GM06990 (cell line): ENCODE measurements around the gene TOM1L2.

Experiments
- DNase-seq: peaks from one replicate; pipeline ENCODE4 v3.0.0-alpha.2; 2011; ENCODE audit not compliant: insufficient read length; ENCODE audit errors: extremely low read depth
- H3K27me3 ChIP-seq: replicated peaks from 2 replicates; pipeline ENCODE4 v1.6.0; 2011; ENCODE audit warnings: low read length; ENCODE audit not compliant: control insufficient read depth, insufficient read depth
- H3K36me3 ChIP-seq: 2 replicates; pipeline ENCODE4 v1.5.1; 2011; ENCODE audit warnings: low read length; ENCODE audit not compliant: control insufficient read depth, insufficient read depth
- H3K4me3 ChIP-seq: replicated peaks from 2 replicates; pipeline ENCODE4 v1.5.1; 2011; ENCODE audit warnings: low read depth, mild to moderate bottlenecking, control low read depth, low read length
- CTCF ChIP-seq: IDR thresholded peaks from 2 replicates; pipeline ENCODE4 v1.5.1; 2011; ENCODE audit warnings: low read length, control low read depth, mild to moderate bottlenecking, inconsistent platforms; ENCODE audit not compliant: insufficient read depth, poor library complexity, severe bottlenecking

Gene TOM1L2

GRCh38 chr17:17826342-17826713 lies 145.9 kb downstream of the TOM1L2 start:
- peaks cover 1% of the 10 kb centered on the region; the same call in 1 of the 2 replicates for H3K36me3 ChIP-seq
- DNase-seq = no peak
- H3K4me3 ChIP-seq = no peak overlapping the region

GRCh38 chr17:17824783-17825614 lies 147.2 kb downstream of the TOM1L2 start:
- no peak for DNase-seq
- Histone ChIP-seq H3K27me3 (no peaks in the 10 kb centered on the region), H3K36me3 (peaks cover 3% of the 10 kb centered on the region; the same call in 1 of the 2 replicates), H3K4me3 (no peak overlapping the region)
- no peak for TF ChIP-seq CTCF

More at GRCh38 chr17:17826342-17826713, 145.9 kb downstream of the TOM1L2 start:
- no peaks in the 10 kb centered on the region for H3K27me3 ChIP-seq
- no peak for TF ChIP-seq CTCF

DNA sequence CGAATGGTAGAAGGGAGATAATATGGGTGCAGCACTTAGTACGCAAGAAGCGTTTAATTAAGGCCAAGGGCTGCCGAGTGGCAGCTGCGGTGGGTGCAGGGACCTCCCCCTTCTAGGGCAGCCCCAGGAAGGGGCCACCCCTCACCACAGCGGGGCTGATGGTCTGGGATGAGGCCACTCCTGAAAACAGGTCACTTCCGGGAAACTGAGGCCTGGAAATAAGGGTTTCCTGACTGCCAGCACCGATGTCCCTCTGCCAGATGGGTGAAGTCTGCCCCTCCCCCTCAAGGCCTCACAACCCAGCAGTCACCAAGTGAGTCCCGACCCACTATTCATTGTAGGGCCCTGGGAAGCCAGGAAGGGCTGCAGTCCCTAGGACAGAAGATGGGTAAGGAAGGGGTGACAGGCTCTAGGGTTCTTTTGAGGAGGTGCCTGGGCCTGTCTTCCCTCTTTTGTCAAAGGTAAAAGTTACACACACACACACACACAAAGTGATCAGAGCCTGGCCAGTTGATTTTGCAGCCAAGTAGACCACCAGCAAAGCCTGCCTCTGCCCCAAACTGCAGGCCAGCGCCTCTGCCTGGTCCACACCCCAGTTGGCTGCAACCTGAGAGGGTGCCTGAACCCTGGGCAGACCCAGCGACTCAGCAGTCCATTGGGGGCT lies 147.9 kb downstream of the TOM1L2 start:
- Histone ChIP-seq H3K27me3 (no peaks in the 10 kb centered on the region), H3K36me3 (peaks cover 3% of the 10 kb centered on the region; the same call in 1 of the 2 replicates), H3K4me3 (peak overlapping the region; percentile 50)
- DNase-seq = no peak
- no peak for TF ChIP-seq CTCF

DNA sequence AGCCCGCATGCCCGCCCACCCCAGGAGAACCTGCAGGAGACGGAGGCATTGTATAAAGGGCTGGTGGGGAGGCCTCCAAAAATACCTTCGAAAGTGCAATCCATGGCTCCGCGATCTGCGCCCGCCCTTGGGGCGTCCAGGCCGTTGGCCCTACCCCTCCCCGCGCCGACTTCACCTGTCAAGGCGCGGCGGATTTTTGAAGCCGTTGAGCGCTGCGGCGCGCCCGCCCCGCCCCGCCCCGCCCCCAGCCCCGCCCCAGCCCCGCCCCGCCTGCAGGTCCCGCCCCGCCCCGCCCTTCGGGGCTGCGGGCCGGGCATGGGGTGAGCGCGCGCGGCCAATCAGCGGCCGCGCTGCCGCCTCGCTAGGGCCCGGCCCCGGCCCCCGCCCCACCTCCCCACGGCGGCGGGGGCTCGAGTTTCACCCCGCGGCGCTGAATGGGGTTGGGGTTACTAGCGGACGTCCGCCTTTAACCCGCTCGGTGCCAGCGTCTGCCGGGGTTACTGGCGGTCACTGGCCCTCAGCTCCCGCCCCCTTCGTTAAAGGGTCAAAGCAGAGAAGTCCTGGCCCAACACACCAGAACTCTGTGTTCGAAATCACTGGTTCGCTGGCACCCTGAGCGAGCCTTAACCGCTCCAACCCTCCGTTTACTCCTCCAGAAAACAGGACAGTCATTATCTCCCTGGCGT lies 148.6 kb downstream of the TOM1L2 start:
- TF ChIP-seq CTCF = no peak
- Histone ChIP-seq H3K4me3 (peak overlapping the region; percentile 50), H3K36me3 (peaks cover 4% of the 10 kb centered on the region), H3K27me3 (no peaks in the 10 kb centered on the region)
- DNase-seq = peak; percentile 89

GRCh38 chr17:17822616-17823015 lies 149.6 kb downstream of the TOM1L2 start:
- Histone ChIP-seq H3K27me3 (no peaks in the 10 kb centered on the region), H3K36me3 (peaks cover 5% of the 10 kb centered on the region), H3K4me3 (peak overlapping the region; percentile 41)
- no peak for DNase-seq
- no peak for TF ChIP-seq CTCF
